ENCODE results near the gene LAMA4. TPM values are rescaled to one million over a fixed set of nuclear protein-coding genes. Genes with fewer than 3 reads are reported as not detected.
"Not testable (repeated sequence)": the region's sequence is repeated elsewhere in the genome, so short reads cannot be mapped to it uniquely, and the experiment has no call there.

Gene LAMA4
- total RNA-seq, 4 donors from 2014 or later: 107 to 329 (median 271) TPM

GRCh38 chr6:112109262-112109661 lies 145.1 kb downstream of the LAMA4 start:
- Histone ChIP-seq H3K36me3 (no peaks in the 10 kb centered on the region), H3K9me3 (no peaks in the 10 kb centered on the region), H3K4me3 (no peak overlapping the region), H3K4me1 (no peaks in the 10 kb centered on the region), H3K27ac (peak overlapping the region; percentile 4 to 38), H3K27me3 (no peaks in the 10 kb centered on the region)
- no peak for DNase-seq
- intact Hi-C loops (cut with DNase I; ENCODE audit: low total_unique reads): no loop called here
- no peak for TF ChIP-seq CTCF (IDR thresholded peaks at IDR 0.05)
- no peak for TF ChIP-seq POLR2A (IDR thresholded peaks at IDR 0.05)

GRCh38 chr6:112106562-112106961 lies 147.8 kb downstream of the LAMA4 start:
- H3K27me3 ChIP-seq: no peaks in the 10 kb centered on the region
- TF ChIP-seq CTCF (IDR thresholded peaks at IDR 0.05) (no peak), POLR2A (IDR thresholded peaks at IDR 0.05) (no peak)
- H3K4me1 ChIP-seq: no peaks in the 10 kb centered on the region
- H3K36me3 ChIP-seq: no peaks in the 10 kb centered on the region
- no peak for DNase-seq
- intact Hi-C loops (cut with DNase I; ENCODE audit: low total_unique reads): no loop called here
- no peaks in the 10 kb centered on the region for H3K9me3 ChIP-seq
- no peak overlapping the region for H3K27ac ChIP-seq
- no peak overlapping the region for H3K4me3 ChIP-seq

GRCh38 chr6:112106026-112106425 lies 148.3 kb downstream of the LAMA4 start:
- H3K27me3 ChIP-seq; H3K9me3 ChIP-seq; H3K27ac ChIP-seq; H3K4me3 ChIP-seq; DNase-seq; H3K36me3 ChIP-seq; intact Hi-C loops (cut with DNase I; ENCODE audit: low total_unique reads); H3K4me1 ChIP-seq: not testable (repeated sequence)

GRCh38 chr6:112100561-112100960 lies 153.8 kb downstream of the LAMA4 start:
- Histone ChIP-seq H3K9me3 (no peaks in the 10 kb centered on the region), H3K4me3 (no peak overlapping the region), H3K27me3 (no peaks in the 10 kb centered on the region), H3K36me3 (no peaks in the 10 kb centered on the region), H3K27ac (no peak overlapping the region), H3K4me1 (no peaks in the 10 kb centered on the region)
- TF ChIP-seq POLR2A (IDR thresholded peaks at IDR 0.05) (no peak), CTCF (IDR thresholded peaks at IDR 0.05) (no peak)
- intact Hi-C loops (cut with DNase I; ENCODE audit: low total_unique reads): no loop called here
- DNase-seq: no peak

GRCh38 chr6:112096901-112097300 lies 157.5 kb downstream of the LAMA4 start:
- Histone ChIP-seq H3K36me3 (no peaks in the 10 kb centered on the region), H3K9me3 (no peaks in the 10 kb centered on the region), H3K4me1 (no peaks in the 10 kb centered on the region), H3K27ac (no peak overlapping the region), H3K4me3 (no peak overlapping the region), H3K27me3 (no peaks in the 10 kb centered on the region)
- intact Hi-C loops (cut with DNase I; ENCODE audit: low total_unique reads): no loop called here
- TF ChIP-seq CTCF (IDR thresholded peaks at IDR 0.05) (no peak), POLR2A (IDR thresholded peaks at IDR 0.05) (no peak)
- DNase-seq: no peak

GRCh38 chr6:112087916-112088315 lies 166.5 kb downstream of the LAMA4 start:
- intact Hi-C loops (cut with DNase I; ENCODE audit: low total_unique reads): no loop called here

More at GRCh38 chr6:112087916-112088315, 166.5 kb downstream of the LAMA4 start:
- no peak for TF ChIP-seq CTCF (IDR thresholded peaks at IDR 0.05)
- TF ChIP-seq POLR2A (IDR thresholded peaks at IDR 0.05): no peak
- H3K27me3 ChIP-seq: no peaks in the 10 kb centered on the region
- peak overlapping the region; percentile 86 for H3K27ac ChIP-seq
- no peak for DNase-seq
- H3K4me1 ChIP-seq: no peaks in the 10 kb centered on the region
- H3K36me3 ChIP-seq: no peaks in the 10 kb centered on the region
- no peaks in the 10 kb centered on the region for H3K9me3 ChIP-seq
- peak overlapping the region; percentile 74 to 76 for H3K4me3 ChIP-seq

Measured in uterus (tissue), 4 donors.